NCI-H146 treated with DMSO at 0.1 percent for 48 hours (cell line): ENCODE data around the gene DDX5.

Source experiments
- DNase-seq: peaks from one replicate; lab custom pipeline; 2025; ENCODE audit not compliant: unreplicated experiment; lab: John Stamatoyannopoulos, UW

Gene DDX5

GRCh38 chr17:64448665-64449512 is 57.2 kb downstream of the DDX5 start, which contains the start of gene MILR1:
Gene MILR1, plus strand, starts transcription at chr17:64449115. Its CDS starts 54 bp downstream, at chr17:64449169.
- DNase-seq = no peak
